GM21390 (cell line): Measurements from ENCODE around the gene FAIM2.

Experiments
- ATAC-seq: cut with Tn5 transposase; IDR thresholded peaks from one replicate; pipeline ENCODE4 v1.9.1; 2021; ENCODE audit not compliant: unreplicated experiment

FAIM2 gene

DNA sequence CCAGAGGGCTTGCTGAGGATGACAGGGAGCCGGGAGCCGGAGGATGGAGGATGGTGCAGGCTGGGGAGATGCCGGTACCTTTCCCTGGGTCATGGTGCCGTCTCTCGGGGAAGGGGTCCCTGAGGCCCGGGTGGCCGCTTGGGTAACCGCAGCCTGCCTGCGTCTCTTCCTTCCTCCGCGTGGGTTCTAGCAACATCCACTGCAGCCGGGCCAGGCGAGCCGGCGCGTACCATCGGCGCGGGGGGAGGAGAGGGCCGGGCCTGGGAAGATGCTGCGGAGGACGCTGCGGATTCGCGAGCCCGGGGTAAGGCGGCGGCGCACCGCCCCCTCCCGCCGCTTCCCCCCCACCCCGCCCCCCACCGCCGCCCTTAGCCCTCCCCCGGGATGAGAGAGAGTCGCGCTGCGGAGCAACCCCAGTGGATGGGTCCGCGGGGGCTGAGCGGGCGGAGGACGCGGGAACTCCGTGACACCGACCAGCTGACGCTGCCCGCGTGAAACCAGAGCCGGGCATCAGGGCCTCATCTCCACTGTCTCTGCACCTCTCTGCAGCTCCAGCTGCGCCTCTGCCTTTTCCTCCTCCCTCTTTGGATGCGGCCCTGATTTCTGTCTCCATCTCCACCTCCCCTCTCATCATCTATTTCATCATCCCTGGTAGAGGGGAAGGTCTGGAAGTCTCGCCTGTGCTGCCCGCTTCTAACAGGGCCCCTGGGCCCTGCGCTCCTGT lies at the start of gene FAIM2:
Gene FAIM2, minus strand, starts transcription at position 201 of the 724 bp plus-strand sequence. Its CDS starts 108 bp downstream, at position 93.
- ATAC-seq: no peak

DNA sequence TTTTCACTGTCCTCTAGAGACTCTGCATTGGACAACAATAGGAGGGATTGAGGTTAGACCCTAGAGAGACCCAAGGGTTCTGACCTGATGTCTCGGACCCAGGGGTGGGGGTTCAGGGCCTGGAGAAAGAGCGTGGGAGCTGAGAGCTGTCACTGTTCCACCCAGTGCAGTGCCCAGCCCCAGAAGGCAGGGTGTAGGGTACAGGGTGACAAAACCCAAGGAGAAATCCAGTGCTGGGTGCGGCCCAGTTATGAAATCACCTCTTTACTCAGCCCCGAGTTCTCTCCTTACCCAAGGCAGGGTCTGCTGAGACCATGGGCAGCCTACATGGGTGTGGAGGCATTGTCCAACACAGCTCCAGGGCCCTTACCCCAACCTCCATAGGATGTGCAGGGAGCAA lies 49.5 kb upstream of the FAIM2 start:
- ATAC-seq: no peak

DNA sequence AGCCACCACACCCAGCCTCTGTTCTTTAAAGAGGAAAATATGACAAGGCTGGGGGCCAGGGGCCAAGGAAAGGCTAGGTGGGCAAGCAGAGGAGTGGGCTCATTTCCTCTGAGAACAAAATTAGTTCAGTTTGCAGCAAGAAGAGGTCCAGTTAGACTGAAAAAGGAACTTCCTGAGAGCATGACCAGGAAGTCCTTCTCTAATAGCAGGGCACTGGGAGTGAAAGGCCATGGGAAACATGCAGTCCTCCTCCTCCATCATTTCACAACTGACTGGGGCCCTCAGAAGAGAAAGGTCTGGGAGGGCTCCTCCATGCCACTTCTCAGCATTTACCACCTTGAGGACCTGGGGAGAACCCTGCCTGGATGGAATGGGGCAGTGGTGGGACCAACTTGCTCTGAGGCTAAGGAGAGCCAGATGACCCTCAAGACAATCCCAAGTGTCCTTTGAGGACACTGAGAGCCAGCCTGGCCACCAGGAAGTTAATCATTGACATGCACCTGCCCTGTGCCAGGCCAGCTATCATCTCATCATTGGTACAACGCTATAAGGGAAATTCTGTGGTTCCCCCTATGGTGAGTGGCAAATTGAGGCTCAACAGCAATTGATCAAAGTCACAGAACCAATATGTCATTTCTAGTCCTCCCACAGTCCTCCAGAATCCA lies 48.8 kb upstream of the FAIM2 start:
- ATAC-seq: no peak

DNA sequence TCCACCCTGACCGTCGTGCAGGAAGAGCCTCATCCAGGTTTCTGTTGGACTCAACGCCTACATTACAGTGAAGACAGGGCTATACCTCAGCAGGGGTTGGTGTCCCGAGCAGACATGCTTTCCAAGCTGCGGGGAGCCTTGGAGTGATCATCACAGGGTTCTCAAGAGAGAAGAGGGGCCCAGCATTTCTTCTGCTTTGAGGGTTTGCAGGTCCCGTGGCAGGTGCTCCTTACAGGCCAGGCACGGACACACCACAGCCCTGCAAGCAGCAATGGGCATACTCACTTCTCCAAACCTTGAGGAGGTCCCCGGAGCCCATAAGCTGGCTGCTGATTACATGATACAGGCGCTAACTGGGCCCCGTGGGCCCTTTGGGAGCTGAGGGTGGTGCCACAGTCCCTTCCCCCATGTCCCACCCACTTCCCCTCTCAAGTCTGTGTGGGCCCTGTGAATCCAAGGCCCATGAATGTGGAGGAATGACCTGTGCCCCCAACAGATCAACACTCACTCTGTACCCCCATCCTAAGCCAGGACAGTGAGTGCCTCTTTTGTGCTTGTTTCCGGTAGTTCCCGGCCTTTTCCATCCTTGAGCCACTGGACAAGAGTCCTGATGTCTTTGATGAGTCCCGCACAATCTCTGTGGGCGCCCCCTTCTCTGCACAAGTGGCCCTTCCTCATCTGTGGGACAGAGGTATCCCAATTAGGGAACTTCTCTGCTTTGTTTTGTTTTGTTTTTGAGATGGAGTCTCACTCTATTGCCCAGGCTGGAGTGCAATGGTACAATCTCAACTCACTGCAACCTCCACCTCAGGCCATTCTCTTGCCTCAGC lies 47.9 kb upstream of the FAIM2 start:
- ATAC-seq: no peak

DNA sequence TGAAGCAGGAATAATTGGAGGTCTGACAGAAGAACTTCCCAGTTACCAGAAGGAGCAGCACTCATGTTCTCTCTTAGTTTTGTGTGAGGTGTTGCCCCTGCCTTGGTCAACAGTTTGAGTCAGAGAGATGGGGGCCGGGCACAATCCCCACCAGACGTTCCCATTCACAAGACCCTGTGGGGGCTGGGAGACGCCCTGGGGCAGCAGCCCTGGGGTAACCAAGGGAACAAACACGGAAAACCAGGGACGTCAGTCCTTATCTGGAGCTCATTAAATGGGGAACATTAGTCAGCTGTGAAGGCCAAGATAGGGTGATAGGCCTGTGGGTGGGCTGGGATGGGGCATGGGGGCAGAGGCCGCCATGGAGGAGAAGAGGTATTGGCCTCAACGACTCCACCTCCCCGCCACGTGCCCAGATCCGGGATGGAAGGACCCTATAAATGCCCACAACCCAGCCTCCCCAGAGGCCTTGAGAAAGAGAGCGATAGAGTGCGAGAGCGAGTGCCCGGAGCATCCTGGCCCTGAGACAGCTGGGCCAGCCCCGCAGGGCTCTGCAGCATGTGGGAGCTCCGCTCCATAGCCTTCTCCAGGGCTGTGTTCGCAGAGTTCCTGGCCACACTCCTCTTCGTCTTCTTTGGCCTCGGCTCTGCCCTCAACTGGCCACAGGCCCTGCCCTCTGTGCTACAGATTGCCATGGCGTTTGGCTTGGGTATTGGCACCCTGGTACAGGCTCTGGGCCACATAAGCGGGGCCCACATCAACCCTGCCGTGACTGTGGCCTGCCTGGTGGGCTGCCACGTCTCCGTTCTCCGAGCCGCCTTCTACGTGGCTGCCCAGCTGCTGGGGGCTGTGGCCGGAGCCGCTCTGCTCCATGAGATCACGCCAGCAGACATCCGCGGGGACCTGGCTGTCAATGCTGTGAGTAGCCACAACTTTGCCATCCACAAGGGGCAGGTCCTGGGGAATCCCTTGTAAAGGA lies 46.9 kb upstream of the FAIM2 start, which contains the start of gene AQP2:
Gene AQP2, plus strand, starts transcription at position 465 of the 979 bp plus-strand sequence. Its CDS starts 94 bp downstream, at position 559.
- no peak for ATAC-seq

DNA sequence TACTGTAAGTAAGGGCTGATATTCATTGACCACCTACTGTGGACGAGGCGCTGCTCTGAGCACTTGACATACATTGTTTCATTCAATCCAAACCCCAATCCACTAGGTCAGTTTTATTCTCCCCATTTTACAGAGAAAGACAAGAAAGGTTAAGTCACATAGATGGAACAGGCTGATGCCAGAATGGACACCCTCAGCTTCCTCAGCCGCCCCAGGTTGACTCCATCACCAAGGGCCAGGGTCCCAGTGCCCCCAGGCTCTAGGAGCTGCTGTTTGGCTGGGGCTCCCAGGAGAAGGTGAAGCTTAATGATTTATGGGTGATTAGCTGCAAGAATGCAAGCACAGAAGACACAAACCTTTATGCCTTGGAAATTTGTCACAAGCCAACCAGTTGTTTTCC lies 46.2 kb upstream of the FAIM2 start:
- ATAC-seq: no peak

DNA sequence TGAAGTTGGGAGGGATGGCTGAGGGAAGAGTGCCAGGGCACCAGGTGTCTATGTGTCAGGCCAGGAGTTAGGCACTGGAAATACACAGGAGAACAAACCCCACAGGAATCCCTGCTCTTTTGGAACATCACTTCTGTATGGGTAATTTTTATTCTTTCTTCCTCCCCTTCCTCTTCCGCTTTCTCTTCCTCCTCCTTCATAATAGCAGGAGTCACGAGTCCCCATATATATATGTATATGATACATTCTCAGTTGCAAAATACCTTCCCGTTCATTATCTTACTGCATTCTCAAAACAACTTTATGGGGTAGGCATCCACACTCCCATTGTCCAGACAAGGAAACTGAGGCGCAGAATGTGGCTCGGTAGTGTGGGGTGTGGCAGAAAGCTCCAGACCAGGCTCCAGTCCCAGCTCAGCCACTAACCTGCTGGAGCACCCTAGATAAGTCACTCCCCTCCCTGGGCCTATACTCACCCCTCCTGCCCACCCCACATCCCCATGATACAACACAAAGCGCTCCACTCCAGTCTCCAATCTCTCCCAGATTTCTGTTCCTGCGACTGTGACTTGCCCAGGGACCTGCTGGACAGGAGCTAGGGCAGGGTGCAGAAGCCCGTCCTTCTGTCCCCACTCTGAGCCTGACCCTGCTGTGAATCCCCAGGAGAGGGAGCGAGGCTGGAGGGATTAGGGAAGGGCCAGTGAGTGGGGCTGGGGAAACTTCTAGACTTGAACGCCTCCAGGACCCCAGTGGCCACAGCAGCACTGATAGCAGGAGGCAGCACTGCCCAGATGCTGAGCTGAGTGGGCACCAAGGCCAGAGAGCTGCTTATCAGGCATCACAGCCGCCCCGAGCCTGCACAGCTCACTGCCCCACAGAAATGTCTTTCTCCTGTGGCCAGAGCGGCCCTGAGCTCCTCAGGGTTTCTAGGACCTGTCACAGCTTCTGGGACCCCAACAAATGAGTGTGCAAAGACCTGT lies 45.5 kb upstream of the FAIM2 start:
- ATAC-seq: no peak

DNA sequence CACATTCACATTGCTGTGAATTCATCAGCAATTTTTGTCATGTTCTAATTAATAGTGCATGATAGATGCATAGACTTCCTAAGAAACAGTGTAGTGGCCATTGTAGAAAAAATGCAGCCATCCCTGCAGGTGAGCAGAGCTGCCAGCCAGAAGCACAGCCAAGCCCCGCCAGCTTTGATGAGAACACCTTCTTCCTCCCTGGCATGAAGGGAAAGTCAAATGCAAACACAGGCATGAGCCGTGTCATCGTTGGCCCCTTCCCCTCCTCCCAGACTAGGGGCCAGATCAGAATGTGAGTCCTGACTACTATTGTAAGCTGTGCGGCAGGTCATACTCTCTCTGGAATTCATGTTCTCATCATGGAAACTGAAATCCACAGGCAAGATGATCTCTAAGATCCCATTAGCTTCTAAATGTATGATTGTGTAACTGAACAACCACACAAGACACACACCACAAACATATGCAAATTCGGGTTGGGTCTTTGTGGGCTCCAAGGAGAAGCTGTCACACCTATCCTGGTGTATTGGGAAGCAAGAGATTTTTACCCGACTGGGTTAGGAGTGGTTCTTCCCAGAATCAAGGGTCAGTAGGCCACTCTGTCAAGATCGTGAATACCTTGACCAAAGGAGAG lies 44.0 kb upstream of the FAIM2 start:
- no peak for ATAC-seq

DNA sequence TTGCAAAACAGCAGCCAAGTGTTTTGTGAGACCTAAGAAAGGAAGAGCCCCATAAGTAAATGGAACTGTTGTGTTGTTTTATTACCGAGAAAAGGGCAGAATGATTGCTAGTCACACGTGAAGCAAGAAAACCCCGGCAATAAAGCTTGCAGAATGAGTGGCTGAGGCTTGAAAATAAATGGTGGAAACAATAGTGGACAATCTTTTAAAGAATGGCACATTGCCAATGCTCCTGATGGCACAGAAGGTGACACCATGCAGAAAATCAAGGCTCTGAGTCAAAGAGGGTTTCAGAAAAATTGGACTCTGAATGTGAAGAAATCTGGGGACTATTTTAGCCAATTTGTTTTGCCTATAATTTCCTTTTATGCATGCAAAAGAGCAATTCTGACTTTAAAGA lies 42.8 kb upstream of the FAIM2 start:
- no peak for ATAC-seq

DNA sequence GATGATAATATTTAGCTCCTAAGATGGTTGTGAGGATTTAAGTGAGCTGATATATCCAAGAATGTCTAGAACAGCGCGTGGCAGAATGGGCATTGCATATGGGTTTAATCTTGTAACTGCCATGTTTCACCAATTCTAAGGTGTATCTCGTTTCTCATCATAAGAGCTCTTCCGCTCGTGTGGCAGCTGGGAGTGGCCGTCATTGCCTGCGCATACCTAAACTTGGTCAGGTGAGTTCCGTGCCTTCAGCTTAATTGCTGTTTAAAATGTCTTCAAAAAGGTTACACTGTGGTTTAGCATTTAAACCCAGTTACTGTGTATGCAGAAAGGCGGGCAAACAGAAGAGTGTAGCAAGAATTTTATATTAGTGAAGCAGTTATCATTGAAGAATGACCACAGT lies 42.4 kb upstream of the FAIM2 start:
- no peak for ATAC-seq

DNA sequence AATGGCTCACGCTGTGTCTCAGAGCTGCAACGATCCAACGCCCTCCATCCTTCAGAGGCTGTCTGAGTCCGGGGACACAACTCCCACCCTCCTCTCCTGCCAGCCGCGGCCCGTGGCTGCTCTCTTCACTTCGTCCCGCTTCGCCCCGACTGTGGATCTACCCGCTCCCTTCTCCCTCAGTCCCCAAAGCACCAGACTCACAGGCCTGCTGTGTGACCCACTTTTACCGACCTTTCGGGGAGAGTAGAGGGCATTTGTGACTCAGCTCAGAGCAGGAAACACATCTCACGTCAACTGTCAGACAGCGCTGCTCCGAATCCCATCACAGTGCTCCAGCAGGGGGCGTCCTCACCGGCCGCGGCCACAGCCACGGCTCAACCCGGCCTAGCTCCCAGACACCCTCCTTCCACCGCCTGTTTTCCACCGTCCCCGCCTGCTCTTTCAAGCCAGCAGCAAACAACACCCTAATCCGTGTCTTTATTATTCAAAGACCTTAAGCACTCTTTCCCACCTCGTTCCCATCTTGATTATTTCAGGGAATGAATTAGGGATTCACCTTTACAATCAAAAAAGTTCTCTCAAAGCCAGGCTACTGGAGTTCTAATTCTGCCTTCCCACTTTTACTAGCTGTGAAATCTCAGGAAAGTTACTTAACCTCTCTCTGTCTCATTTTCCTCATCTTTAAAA lies 41.8 kb upstream of the FAIM2 start:
- peak; percentile 84 for ATAC-seq

DNA sequence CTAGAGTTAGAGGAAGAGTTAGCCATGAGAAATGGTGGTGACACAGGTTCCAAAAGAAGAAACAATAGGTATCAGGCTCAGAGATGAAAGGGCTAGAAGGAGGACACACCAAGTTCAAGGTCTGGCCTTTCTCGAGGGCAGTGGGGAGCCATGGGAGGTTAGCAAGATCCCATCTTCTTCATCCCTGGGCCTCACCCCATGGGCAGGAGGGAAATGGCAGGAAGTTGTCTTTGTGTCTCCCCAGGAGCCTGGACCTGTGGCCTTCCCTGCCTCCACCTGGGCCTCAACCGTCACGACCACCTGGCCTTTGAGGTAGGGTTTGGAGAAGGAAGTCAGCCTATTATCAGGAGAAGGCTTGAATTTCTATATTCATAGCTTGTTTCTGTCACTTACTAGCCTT lies 41.0 kb upstream of the FAIM2 start:
- no peak for ATAC-seq

DNA sequence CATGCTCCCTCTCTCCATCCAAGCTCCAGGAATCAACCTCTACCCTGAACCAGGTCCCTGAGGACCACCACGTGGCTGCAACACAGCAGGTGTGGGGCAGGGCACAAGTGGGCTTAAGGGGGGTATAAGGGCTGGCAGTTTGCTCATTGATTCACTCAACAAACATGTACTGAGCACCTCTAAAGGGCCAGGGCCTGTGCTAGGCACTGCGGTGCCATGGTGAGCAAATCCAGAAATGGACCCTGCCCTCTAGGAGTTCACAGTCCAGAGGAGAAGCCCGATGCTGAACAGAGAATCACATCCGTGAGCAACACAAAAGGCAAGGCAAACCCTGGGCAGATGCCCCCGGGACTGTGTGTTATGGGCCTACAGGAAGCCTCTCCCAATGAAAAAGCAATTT lies 40.3 kb upstream of the FAIM2 start:
- no peak for ATAC-seq

DNA sequence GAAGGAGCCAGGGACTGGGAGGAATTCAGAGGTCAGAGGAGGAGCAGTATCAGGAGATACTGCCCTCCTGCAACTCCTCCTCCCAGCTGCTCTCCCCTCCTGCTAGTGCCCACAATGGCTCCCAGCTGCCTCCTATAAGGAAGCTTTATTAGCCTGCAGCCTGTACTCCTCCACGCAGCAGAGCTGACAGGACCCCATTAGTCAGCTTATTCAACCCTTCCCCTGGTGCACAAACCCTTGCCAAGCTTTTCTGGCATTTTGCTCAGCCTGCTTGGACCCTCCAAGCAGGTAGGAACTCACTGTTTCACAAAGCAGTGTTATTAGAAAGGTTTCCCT lies 39.9 kb upstream of the FAIM2 start:
- ATAC-seq: no peak

DNA sequence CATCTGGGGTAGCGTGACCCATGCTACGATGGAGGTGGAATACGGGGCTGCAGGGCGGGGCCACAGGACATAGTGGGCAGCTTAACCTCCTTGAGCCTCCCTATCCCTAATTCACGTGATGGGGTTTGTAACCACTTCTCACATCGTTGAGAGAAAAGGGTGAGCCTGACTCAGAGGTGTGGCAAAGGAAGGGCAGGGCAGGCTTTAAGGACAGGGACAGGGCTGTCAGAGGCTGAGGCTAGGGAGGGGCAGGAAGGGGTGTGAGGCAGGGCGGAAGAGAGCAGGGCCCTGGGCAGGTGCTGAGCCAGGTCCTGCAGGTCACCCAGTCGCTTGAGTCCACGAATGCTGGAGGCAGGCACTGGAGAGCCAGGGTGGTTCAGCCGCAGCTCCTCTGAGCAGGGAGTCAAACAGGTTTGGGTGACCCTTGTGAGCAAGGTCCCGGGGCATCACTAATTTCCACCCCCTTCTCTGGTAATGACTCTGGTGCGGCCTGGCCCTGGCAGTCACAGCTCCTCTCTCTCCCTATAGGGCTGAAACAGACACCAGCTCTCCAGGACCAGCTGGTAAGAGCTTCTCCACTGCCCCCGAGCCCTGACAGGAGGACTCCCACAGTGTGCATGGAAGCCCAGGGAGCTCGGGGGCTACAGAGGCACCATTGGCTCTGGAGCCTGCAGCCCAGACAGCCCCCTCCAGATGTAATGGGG lies 39.4 kb upstream of the FAIM2 start:
- no peak for ATAC-seq

DNA sequence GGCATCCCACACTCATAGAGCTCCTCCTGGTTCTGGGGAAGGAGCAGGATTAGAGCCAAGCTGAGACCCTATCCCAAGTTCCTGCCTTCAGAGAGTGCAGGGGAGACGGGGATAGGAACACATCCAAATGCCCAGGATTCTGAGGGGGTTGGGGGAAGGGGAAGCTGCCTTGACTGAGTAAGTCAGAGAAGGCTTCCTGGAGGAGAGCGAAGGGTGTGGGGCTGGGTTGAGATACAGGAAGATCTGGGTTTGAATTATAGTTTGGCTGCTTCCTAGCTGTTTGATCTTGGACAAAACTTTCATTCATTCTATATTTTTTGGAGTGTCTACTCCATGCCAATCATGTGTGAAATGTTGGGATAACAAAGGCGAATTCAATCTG lies 38.8 kb upstream of the FAIM2 start:
- ATAC-seq: no peak

DNA sequence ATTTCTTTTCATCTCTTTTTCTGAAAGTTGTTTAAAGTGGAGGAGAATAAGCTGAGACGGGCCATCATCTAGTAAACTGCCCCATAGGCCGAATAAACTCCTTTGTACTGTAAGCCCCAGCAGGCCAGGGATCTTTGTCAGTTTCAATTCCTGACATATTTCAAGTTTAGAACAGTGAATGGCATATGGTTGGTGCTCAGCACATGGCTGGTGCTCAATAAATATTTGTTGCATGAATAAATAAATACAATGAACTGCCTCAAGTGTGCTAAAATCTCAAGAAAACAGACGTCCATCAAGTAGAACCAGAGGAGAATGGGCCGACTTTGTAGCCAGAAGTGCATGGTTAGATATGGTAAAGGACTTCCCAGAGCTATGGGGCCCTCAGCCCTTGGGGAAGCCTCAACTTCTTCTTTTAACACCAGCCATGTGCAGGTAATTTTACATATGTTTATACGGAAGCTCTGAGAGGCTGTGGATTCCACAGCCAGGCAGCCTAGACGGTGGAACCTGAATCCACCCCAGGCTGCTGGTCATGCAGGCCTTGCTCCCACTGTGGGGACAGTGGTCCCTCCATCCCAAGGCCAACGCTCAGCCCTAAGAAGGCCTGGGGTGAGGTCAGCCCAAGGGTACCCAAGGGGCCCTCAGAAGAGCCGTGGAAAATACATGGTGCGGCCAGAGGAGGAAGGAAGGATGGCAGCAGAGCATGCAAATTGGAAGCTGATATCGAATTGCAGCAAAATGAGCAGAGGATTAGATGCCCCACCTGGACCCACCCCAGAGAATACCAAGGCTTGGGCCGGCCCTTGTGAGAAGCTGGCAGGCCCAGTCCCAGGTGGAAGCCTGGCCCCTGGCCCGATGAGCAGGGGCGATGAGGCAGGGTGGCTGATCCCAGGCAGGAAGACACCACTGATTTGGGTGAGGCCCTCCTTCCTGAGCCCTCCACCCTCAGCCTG lies 38.1 kb upstream of the FAIM2 start:
- no peak for ATAC-seq
